ENCODE data around the gene LSG1.
A peak's percentile ranks its signal among the peaks of the same experiment; 100 is the strongest.

DNA sequence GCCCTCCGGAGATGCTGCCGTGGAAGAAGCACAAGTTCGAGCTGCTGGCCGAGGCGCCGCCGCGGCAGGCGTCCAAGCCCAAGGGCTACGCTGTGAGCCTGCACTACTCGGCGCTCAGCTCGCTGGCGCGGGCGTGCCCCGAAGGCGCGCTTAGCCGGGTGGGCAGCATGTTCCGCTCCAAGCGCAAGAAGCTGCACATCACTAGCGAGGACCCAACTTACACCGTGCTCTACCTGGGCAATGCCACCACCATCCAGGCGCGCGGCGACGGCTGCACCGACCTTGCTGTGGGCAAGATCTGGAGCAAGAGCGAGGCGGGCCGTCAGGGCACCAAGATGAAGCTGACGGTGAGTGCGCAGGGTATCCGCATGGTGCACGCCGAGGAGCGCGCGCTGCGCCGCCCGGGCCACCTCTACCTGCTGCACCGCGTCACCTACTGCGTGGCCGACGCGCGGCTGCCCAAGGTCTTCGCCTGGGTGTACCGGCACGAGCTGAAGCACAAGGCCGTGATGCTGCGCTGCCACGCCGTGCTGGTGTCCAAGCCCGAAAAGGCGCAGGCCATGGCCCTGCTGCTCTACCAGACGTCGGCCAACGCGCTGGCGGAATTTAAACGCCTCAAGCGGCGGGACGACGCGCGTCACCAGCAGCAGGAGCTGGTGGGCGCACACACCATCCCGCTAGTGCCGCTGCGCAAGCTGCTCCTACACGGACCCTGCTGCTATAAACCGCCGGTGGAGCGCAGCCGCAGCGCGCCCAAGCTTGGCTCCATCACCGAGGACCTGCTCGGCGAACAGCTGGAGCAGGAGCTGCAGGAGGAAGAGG is 15.0 kb upstream of the LSG1 start:
- TF ChIP-seq EP300 (IDR thresholded peaks at IDR 0.05; ENCODE audit: low read depth), result no peak
- TF ChIP-seq, protein P1, sequence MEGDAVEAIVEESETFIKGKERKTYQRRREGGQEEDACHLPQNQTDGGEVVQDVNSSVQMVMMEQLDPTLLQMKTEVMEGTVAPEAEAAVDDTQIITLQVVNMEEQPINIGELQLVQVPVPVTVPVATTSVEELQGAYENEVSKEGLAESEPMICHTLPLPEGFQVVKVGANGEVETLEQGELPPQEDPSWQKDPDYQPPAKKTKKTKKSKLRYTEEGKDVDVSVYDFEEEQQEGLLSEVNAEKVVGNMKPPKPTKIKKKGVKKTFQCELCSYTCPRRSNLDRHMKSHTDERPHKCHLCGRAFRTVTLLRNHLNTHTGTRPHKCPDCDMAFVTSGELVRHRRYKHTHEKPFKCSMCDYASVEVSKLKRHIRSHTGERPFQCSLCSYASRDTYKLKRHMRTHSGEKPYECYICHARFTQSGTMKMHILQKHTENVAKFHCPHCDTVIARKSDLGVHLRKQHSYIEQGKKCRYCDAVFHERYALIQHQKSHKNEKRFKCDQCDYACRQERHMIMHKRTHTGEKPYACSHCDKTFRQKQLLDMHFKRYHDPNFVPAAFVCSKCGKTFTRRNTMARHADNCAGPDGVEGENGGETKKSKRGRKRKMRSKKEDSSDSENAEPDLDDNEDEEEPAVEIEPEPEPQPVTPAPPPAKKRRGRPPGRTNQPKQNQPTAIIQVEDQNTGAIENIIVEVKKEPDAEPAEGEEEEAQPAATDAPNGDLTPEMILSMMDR (IDR thresholded peaks at IDR 0.05), result no peak
- no peak for TF ChIP-seq POLR2A (IDR thresholded peaks at IDR 0.05)
- peak in 1 of 3 donors; percentile 22 for TF ChIP-seq POLR2AphosphoS5 (IDR thresholded peaks at IDR 0.05)

Data from transverse colon (tissue), 4 donors.